ENCODE measurements around the gene GDF3. TPM values are rescaled to one million over a fixed set of nuclear protein-coding genes. Genes with fewer than 3 reads are reported as not detected.

GDF3 gene
- total and polyA plus RNA-seq, 2 donors (not counting 1 experiment from before 2014, with no cell fraction given), result not detected

DNA sequence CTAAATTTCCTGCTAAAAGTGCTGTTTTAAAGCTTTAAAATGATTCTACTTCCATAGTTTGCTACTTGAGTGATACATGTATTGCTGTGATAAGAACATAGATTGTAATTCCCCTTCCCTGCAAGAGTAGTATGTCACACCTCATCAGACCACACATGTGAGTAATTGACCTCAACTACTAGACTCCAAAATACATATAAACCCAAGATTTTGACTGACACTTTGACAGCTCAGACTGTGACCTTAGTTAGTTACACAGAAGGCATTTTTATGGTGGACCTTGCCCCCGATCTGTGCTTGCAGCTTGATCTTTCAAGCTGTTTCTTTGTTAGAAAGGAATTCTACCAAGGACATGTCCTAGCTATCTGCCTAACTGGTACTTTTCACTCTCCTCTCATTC is 48.5 kb downstream of the GDF3 start:
- no peaks in the 10 kb centered on the region for H3K9me3 ChIP-seq (ENCODE audit: control insufficient read depth, insufficient read depth, low read depth, low read length)
- no peaks in the 10 kb centered on the region for H3K79me2 ChIP-seq (ENCODE audit: control insufficient read depth, insufficient read depth, low read length)
- no peak overlapping the region for H3K4me2 ChIP-seq (ENCODE audit: extremely low read depth, insufficient read depth, low read length)
- no peaks in the 10 kb centered on the region for H3K27me3 ChIP-seq (ENCODE audit: control insufficient read depth, insufficient read depth, low read length)
- no peak overlapping the region for H3K9ac ChIP-seq (ENCODE audit: insufficient read depth, low read length)
- no peak for DNase-seq (ENCODE audit: low read depth in 2 of 2)
- H3K36me3 ChIP-seq (ENCODE audit: control insufficient read depth, insufficient read depth, low read length), result no peaks in the 10 kb centered on the region
- no peaks in the 10 kb centered on the region for H3K4me1 ChIP-seq (ENCODE audit: control insufficient read depth, extremely low read depth, insufficient read depth, low read length)
- TF ChIP-seq, protein P1, sequence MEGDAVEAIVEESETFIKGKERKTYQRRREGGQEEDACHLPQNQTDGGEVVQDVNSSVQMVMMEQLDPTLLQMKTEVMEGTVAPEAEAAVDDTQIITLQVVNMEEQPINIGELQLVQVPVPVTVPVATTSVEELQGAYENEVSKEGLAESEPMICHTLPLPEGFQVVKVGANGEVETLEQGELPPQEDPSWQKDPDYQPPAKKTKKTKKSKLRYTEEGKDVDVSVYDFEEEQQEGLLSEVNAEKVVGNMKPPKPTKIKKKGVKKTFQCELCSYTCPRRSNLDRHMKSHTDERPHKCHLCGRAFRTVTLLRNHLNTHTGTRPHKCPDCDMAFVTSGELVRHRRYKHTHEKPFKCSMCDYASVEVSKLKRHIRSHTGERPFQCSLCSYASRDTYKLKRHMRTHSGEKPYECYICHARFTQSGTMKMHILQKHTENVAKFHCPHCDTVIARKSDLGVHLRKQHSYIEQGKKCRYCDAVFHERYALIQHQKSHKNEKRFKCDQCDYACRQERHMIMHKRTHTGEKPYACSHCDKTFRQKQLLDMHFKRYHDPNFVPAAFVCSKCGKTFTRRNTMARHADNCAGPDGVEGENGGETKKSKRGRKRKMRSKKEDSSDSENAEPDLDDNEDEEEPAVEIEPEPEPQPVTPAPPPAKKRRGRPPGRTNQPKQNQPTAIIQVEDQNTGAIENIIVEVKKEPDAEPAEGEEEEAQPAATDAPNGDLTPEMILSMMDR (conservative IDR thresholded peaks at IDR 0.05 in 1 of 2, IDR thresholded peaks at IDR 0.05 in 1 of 2; ENCODE audit: low read depth in 1 of 2, low read length in 2 of 2), result no peak
- TF ChIP-seq EZH2 (IDR thresholded peaks at IDR 0.05; ENCODE audit: low read length, missing control alignments), result no peak
- H3K4me3 ChIP-seq (replicated peaks in 1 of 4; ENCODE audit: control extremely low read depth in 1 of 4, insufficient read depth in 1 of 4, low read depth in 3 of 4, low read length in 4 of 4), result no peak overlapping the region
- H4K20me1 ChIP-seq (ENCODE audit: control insufficient read depth, extremely low read depth, insufficient read depth, low read length), result no peaks in the 10 kb centered on the region
- H3K27ac ChIP-seq (ENCODE audit: insufficient read depth, low read length), result no peak overlapping the region
- no peak overlapping the region for H2AFZ ChIP-seq (ENCODE audit: low read length)

DNA sequence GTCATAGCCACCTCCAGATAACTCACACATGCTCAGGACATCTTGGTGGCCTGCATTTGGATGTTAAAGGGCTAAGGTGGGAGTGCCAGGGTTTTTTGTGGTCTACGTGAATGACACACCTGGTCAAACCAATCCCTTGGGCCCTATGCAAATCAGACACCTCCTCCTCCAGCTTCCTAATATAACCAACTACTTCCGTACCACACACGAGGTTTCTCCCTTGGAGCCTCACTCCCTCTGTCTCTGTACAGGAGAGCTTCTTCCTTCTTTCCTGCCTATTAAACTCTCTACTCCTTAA is 49.4 kb downstream of the GDF3 start:
- H3K36me3 ChIP-seq (ENCODE audit: control insufficient read depth, insufficient read depth, low read length), result no peaks in the 10 kb centered on the region
- H3K9me3 ChIP-seq (ENCODE audit: control insufficient read depth, insufficient read depth, low read depth, low read length), result no peaks in the 10 kb centered on the region
- no peaks in the 10 kb centered on the region for H3K79me2 ChIP-seq (ENCODE audit: control insufficient read depth, insufficient read depth, low read length)
- H3K9ac ChIP-seq (ENCODE audit: insufficient read depth, low read length), result no peak overlapping the region
- no peak overlapping the region for H3K27ac ChIP-seq (ENCODE audit: insufficient read depth, low read length)
- no peak overlapping the region for H3K4me2 ChIP-seq (ENCODE audit: extremely low read depth, insufficient read depth, low read length)
- H3K4me3 ChIP-seq (replicated peaks in 1 of 4; ENCODE audit: control extremely low read depth in 1 of 4, insufficient read depth in 1 of 4, low read depth in 3 of 4, low read length in 4 of 4), result no peak overlapping the region
- H3K4me1 ChIP-seq (ENCODE audit: control insufficient read depth, extremely low read depth, insufficient read depth, low read length), result no peaks in the 10 kb centered on the region
- H4K20me1 ChIP-seq (ENCODE audit: control insufficient read depth, extremely low read depth, insufficient read depth, low read length), result no peaks in the 10 kb centered on the region
- no peak for DNase-seq (ENCODE audit: low read depth in 2 of 2)
- H2AFZ ChIP-seq (ENCODE audit: low read length), result no peak overlapping the region
- TF ChIP-seq, protein P1 (conservative IDR thresholded peaks at IDR 0.05 in 1 of 2, IDR thresholded peaks at IDR 0.05 in 1 of 2; ENCODE audit: low read depth in 1 of 2, low read length in 2 of 2), result no peak
- no peak for TF ChIP-seq EZH2 (IDR thresholded peaks at IDR 0.05; ENCODE audit: low read length, missing control alignments)
- H3K27me3 ChIP-seq (ENCODE audit: control insufficient read depth, insufficient read depth, low read length), result no peaks in the 10 kb centered on the region

DNA sequence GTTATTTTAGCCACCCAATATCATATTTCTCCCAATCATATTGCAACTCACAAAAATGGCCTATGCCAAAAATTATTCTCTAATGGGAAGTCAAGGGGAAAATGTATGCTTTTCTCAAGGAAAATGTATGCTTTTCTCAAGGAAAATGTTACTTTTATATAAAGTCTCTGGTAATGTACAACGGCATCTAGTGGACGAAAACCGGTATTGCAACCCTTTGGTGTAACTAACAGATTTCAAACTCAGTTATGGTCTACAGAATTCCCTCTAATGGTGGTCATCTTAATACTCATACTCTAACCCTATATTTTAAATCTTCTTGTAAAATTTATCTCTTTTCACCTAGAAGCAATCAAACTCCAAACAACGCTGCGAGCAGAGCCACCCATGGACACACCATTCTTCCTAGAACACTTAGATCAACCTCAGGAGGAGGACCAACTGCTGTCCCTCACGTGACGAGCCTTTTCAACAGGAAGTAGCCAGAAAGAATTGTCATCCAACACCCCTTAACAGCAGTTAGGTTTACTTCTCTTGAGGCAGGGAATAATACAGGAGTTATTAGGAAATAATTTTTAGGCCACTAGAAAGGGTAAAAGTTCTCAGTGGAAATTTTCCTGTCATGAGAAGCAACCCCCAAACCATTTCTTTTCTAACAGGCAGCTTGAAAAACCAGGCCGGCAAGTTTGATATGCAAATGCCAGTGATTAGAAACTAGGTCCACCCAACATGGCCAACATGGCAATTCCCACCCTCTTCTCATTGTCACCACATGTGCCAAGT is 50.0 kb downstream of the GDF3 start:
- no peaks in the 10 kb centered on the region for H3K79me2 ChIP-seq (ENCODE audit: control insufficient read depth, insufficient read depth, low read length)
- no peaks in the 10 kb centered on the region for H3K27me3 ChIP-seq (ENCODE audit: control insufficient read depth, insufficient read depth, low read length)
- no peak overlapping the region for H3K27ac ChIP-seq (ENCODE audit: insufficient read depth, low read length)
- no peaks in the 10 kb centered on the region for H3K9me3 ChIP-seq (ENCODE audit: control insufficient read depth, insufficient read depth, low read depth, low read length)
- H2AFZ ChIP-seq (ENCODE audit: low read length), result no peak overlapping the region
- no peaks in the 10 kb centered on the region for H3K4me1 ChIP-seq (ENCODE audit: control insufficient read depth, extremely low read depth, insufficient read depth, low read length)
- no peaks in the 10 kb centered on the region for H3K36me3 ChIP-seq (ENCODE audit: control insufficient read depth, insufficient read depth, low read length)
- peak; percentile 10 to 46 for DNase-seq (ENCODE audit: low read depth in 2 of 2)
- H4K20me1 ChIP-seq (ENCODE audit: control insufficient read depth, extremely low read depth, insufficient read depth, low read length), result no peaks in the 10 kb centered on the region
- no peak overlapping the region for H3K9ac ChIP-seq (ENCODE audit: insufficient read depth, low read length)
- no peak overlapping the region for H3K4me3 ChIP-seq (replicated peaks in 1 of 4; ENCODE audit: control extremely low read depth in 1 of 4, insufficient read depth in 1 of 4, low read depth in 3 of 4, low read length in 4 of 4)
- TF ChIP-seq EZH2 (IDR thresholded peaks at IDR 0.05; ENCODE audit: low read length, missing control alignments), result no peak
- TF ChIP-seq, protein P1 (conservative IDR thresholded peaks at IDR 0.05 in 1 of 2, IDR thresholded peaks at IDR 0.05 in 1 of 2; ENCODE audit: low read depth in 1 of 2, low read length in 2 of 2), result peak; percentile 75 to 91
- no peak overlapping the region for H3K4me2 ChIP-seq (ENCODE audit: extremely low read depth, insufficient read depth, low read length)

All from fibroblast of lung (primary cell).